Mesenchymal stem cell (in vitro differentiated cells and primary cell): ENCODE measurements around the gene HLA-DMA.

Experiments used
- DNase-seq: peaks from one replicate; pipeline ENCODE4 v3.0.0-alpha.2; 2013
- H2AFZ ChIP-seq: one replicate; pipeline ENCODE4 v1.6.1; 2013; ENCODE audit warnings: low read depth, mild to moderate bottlenecking, control low read depth, inconsistent platforms, low read length, moderate library complexity
- H2AK5ac ChIP-seq: 2 replicates; pipeline ENCODE4 v1.6.1; 2013; ENCODE audit warnings: low read length, moderate library complexity, mild to moderate bottlenecking, inconsistent platforms; ENCODE audit not compliant: severe bottlenecking
- H2BK120ac ChIP-seq: one replicate; pipeline ENCODE4 v1.6.1; 2013; ENCODE audit warnings: low read depth, mild to moderate bottlenecking, inconsistent platforms, low read length, moderate library complexity
- H2BK12ac ChIP-seq, 2 experiments: one replicate each; pipeline ENCODE4 v1.6.1; 2013; ENCODE audit warnings: inconsistent platforms in 2 of 2, low read length in 2 of 2, mild to moderate bottlenecking in 2 of 2, moderate library complexity in 2 of 2, control low read depth in 1 of 2
- H2BK15ac ChIP-seq: one replicate; pipeline ENCODE4 v1.6.1; 2013; ENCODE audit warnings: mild to moderate bottlenecking, low read depth, inconsistent platforms; ENCODE audit not compliant: poor library complexity, severe bottlenecking
- H2BK5ac ChIP-seq: 2 replicates; pipeline ENCODE4 v1.6.1; 2013; ENCODE audit warnings: low read depth, mild to moderate bottlenecking, low read length, control low read depth, inconsistent platforms; ENCODE audit not compliant: poor library complexity, severe bottlenecking
- H3K14ac ChIP-seq, 2 experiments: one replicate each; pipeline ENCODE4 v1.6.1; 2013; ENCODE audit warnings: inconsistent platforms in 2 of 2, low read length in 2 of 2, control low read depth in 1 of 2, mild to moderate bottlenecking in 1 of 2, moderate library complexity in 1 of 2
- H3K18ac ChIP-seq, 2 experiments: one replicate each; pipeline ENCODE4 v1.6.1; 2013; ENCODE audit warnings: inconsistent platforms in 2 of 2, low read length in 2 of 2, control low read depth in 1 of 2, low read depth in 1 of 2, mild to moderate bottlenecking in 1 of 2
- H3K23ac ChIP-seq, 2 experiments: one replicate each; pipeline ENCODE4 v1.6.1; 2013; ENCODE audit warnings: inconsistent platforms in 2 of 2, low read length in 2 of 2, mild to moderate bottlenecking in 2 of 2, moderate library complexity in 2 of 2, control low read depth in 1 of 2
- H3K27ac ChIP-seq: 2 replicates; pipeline ENCODE4 v1.5.1; 2013; ENCODE audit warnings: mild to moderate bottlenecking, moderate library complexity, low read length, control low read depth, inconsistent platforms; ENCODE audit not compliant: poor library complexity, severe bottlenecking
- H3K27me3 ChIP-seq, 2 experiments: 2 replicates each; pipeline versions ENCODE4 v1.6.1 to v1.7.0; 2013; ENCODE audit warnings: low read length in 2 of 2, mild to moderate bottlenecking in 2 of 2, moderate library complexity in 2 of 2, control low read depth in 1 of 2, inconsistent platforms in 1 of 2; ENCODE audit not compliant: control insufficient read depth in 1 of 2, insufficient read depth in 1 of 2
- H3K36me3 ChIP-seq, 2 experiments: 2 replicates each; pipeline versions ENCODE4 v1.6.1 to v1.7.0; 2013; ENCODE audit warnings: low read length in 2 of 2, control low read depth in 1 of 2, inconsistent platforms in 1 of 2, low read depth in 1 of 2, mild to moderate bottlenecking in 1 of 2; ENCODE audit not compliant: insufficient read depth in 2 of 2, control insufficient read depth in 1 of 2
- H3K4ac ChIP-seq, 2 experiments: one replicate each; pipeline ENCODE4 v1.6.1; 2013; ENCODE audit warnings: inconsistent platforms in 2 of 2, low read length in 2 of 2, mild to moderate bottlenecking in 2 of 2, moderate library complexity in 2 of 2, control low read depth in 1 of 2, low read depth in 1 of 2
- H3K4me1 ChIP-seq: 2 replicates; pipeline ENCODE4 v1.6.1; 2013; ENCODE audit warnings: low read depth, low read length, control low read depth; ENCODE audit not compliant: control insufficient read depth, insufficient read depth
- H3K4me2 ChIP-seq: 2 replicates; pipeline ENCODE4 v1.6.1; 2013; ENCODE audit warnings: low read length, mild to moderate bottlenecking, inconsistent platforms; ENCODE audit not compliant: poor library complexity, severe bottlenecking
- H3K4me3 ChIP-seq, 2 experiments: 2 replicates each; pipeline versions ENCODE4 v1.5.1 to v1.7.0; 2013; ENCODE audit warnings: low read length in 2 of 2, mild to moderate bottlenecking in 2 of 2, control low read depth in 1 of 2, low read depth in 1 of 2; ENCODE audit not compliant: insufficient read depth in 1 of 2
- H3K79me1 ChIP-seq: replicated peaks from 2 replicates; pipeline ENCODE4 v1.6.1; 2013; ENCODE audit warnings: mild to moderate bottlenecking, control low read depth, low read length, inconsistent platforms; ENCODE audit not compliant: poor library complexity, severe bottlenecking
- H3K9ac ChIP-seq: 2 replicates; pipeline ENCODE4 v1.7.0; 2013; ENCODE audit warnings: mild to moderate bottlenecking, low read length, moderate library complexity
- H3K9me3 ChIP-seq: 2 replicates; pipeline ENCODE4 v1.7.0; 2013; ENCODE audit warnings: mild to moderate bottlenecking, low read length; ENCODE audit not compliant: control insufficient read depth
- H4K8ac ChIP-seq: one replicate; pipeline ENCODE4 v1.6.1; 2013; ENCODE audit warnings: inconsistent platforms, mild to moderate bottlenecking, low read length, moderate library complexity
- H4K91ac ChIP-seq: one replicate; pipeline ENCODE4 v1.6.1; 2013; ENCODE audit warnings: mild to moderate bottlenecking, low read length, inconsistent platforms
- whole genome bisulfite sequencing: methylation state at CpG from one replicate; pipeline ENCODE4 v1.1.7; 2013; ENCODE audit warnings: mixed read lengths; 5-methylcytosine and 5-hydroxymethylcytosine counted together

HLA-DMA gene

GRCh38 chr6:32937230-32937633 lies 15.7 kb downstream of the HLA-DMA start:
- no peak overlapping the region for H2AFZ ChIP-seq
- H3K14ac ChIP-seq, result no peak overlapping the region
- no peak overlapping the region for H2AK5ac ChIP-seq
- no peak overlapping the region for H2BK120ac ChIP-seq
- H3K23ac ChIP-seq, result no peak overlapping the region
- no peak overlapping the region for H4K91ac ChIP-seq
- no peak overlapping the region for H3K4me2 ChIP-seq
- no peak overlapping the region for H2BK15ac ChIP-seq
- no peak for DNase-seq
- H2BK12ac ChIP-seq, result no peak overlapping the region
- no peaks in the 10 kb centered on the region for H3K9me3 ChIP-seq
- H3K27ac ChIP-seq, result no peak overlapping the region
- H3K9ac ChIP-seq, result no peak overlapping the region
- H3K18ac ChIP-seq, result no peak overlapping the region
- H3K27me3 ChIP-seq, result peaks cover 0 to 24% of the 10 kb centered on the region in 2 experiments
- no peaks in the 10 kb centered on the region for H3K79me1 ChIP-seq
- H3K4me1 ChIP-seq, result peaks cover 6% of the 10 kb centered on the region
- no peak overlapping the region for H2BK5ac ChIP-seq
- H3K4me3 ChIP-seq, result no peak overlapping the region
- H3K36me3 ChIP-seq, result peaks cover 0 to 4% of the 10 kb centered on the region in 2 experiments
- WGBS, result 90% methylated on average over 8 of the region's 8 CpGs
- no peak overlapping the region for H3K4ac ChIP-seq
- no peak overlapping the region for H4K8ac ChIP-seq

GRCh38 chr6:32936239-32937152 lies 16.4 kb downstream of the HLA-DMA start:
- H3K9me3 ChIP-seq, result no peaks in the 10 kb centered on the region
- no peak overlapping the region for H2BK15ac ChIP-seq
- no peak for DNase-seq
- H4K8ac ChIP-seq, result no peak overlapping the region
- H2AFZ ChIP-seq, result no peak overlapping the region
- no peak overlapping the region for H3K4me3 ChIP-seq
- peaks cover 0 to 24% of the 10 kb centered on the region in 2 experiments for H3K27me3 ChIP-seq
- H3K9ac ChIP-seq, result no peak overlapping the region
- H3K4ac ChIP-seq, result no peak overlapping the region
- no peak overlapping the region for H3K18ac ChIP-seq
- peaks cover 5% of the 10 kb centered on the region for H3K4me1 ChIP-seq
- 91% methylated on average over 12 of the region's 12 CpGs for WGBS
- no peak overlapping the region for H4K91ac ChIP-seq
- no peak overlapping the region for H3K27ac ChIP-seq
- H2AK5ac ChIP-seq, result no peak overlapping the region
- no peak overlapping the region for H3K14ac ChIP-seq
- no peaks in the 10 kb centered on the region for H3K79me1 ChIP-seq
- H3K36me3 ChIP-seq, result peaks cover 0 to 4% of the 10 kb centered on the region in 2 experiments
- H2BK120ac ChIP-seq, result no peak overlapping the region
- no peak overlapping the region for H3K23ac ChIP-seq
- no peak overlapping the region for H2BK12ac ChIP-seq
- H2BK5ac ChIP-seq, result no peak overlapping the region
- no peak overlapping the region for H3K4me2 ChIP-seq

DNA sequence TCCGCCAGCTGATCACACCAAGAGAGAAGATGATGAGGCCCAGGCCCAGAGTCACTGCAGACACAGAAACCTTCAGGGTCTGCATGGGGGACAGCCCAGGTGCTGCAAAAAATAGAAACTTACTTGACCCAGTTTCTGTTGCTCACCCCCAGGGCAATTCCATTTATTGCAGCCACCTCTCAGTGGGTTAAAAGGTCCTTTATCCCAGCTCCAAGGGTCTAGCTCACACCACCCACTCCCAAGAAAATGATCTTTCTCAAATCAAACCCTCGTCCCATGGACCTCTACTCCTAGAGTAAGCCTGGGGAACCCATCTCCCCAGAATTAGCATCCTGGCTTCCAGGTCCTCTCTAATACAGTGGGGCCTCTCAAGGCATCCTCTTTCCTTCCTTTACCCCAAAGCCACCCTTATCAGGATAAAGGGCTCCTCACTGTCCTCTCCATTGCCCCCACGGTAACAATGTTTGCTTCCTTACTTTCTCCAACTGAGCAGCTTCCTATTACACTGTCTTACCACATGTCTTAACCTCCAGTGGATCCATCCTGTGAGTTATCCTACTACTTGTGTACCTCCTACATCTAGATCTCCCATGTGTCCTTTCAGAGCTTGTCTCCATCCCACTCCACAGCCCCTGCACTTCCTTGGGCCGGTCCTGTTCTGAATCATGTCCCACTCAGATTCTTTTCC lies 17.2 kb downstream of the HLA-DMA start:
- H3K18ac ChIP-seq, result no peak overlapping the region
- H3K79me1 ChIP-seq, result no peaks in the 10 kb centered on the region
- H2BK120ac ChIP-seq, result no peak overlapping the region
- no peak overlapping the region for H2AFZ ChIP-seq
- no peak overlapping the region for H3K9ac ChIP-seq
- H2BK5ac ChIP-seq, result no peak overlapping the region
- H3K9me3 ChIP-seq, result no peaks in the 10 kb centered on the region
- H2BK15ac ChIP-seq, result no peak overlapping the region
- no peak overlapping the region for H3K4me2 ChIP-seq
- H2BK12ac ChIP-seq, result no peak overlapping the region
- H3K4me3 ChIP-seq, result no peak overlapping the region
- H3K4ac ChIP-seq, result no peak overlapping the region
- peaks cover 0 to 24% of the 10 kb centered on the region in 2 experiments for H3K27me3 ChIP-seq
- peaks cover 2% of the 10 kb centered on the region for H3K4me1 ChIP-seq
- no peak overlapping the region for H3K27ac ChIP-seq
- no peak overlapping the region for H4K91ac ChIP-seq
- H3K36me3 ChIP-seq, result peaks cover 0 to 4% of the 10 kb centered on the region in 2 experiments
- H4K8ac ChIP-seq, result no peak overlapping the region
- H2AK5ac ChIP-seq, result no peak overlapping the region
- 77% methylated on average over 4 of the region's 4 CpGs for WGBS
- H3K23ac ChIP-seq, result no peak overlapping the region
- H3K14ac ChIP-seq, result no peak overlapping the region
- DNase-seq, result no peak

GRCh38 chr6:32933661-32934085 lies 19.2 kb downstream of the HLA-DMA start:
- Histone ChIP-seq H3K27ac (no peak overlapping the region), H2AFZ (no peak overlapping the region), H2BK15ac (no peak overlapping the region), H4K91ac (no peak overlapping the region), H3K79me1 (no peaks in the 10 kb centered on the region), H3K23ac (no peak overlapping the region), H2BK5ac (no peak overlapping the region), H3K27me3 (peaks cover 0 to 23% of the 10 kb centered on the region in 2 experiments), H3K9me3 (no peaks in the 10 kb centered on the region), H3K4me1 (no peaks in the 10 kb centered on the region), H3K9ac (no peak overlapping the region), H3K4ac (no peak overlapping the region), H3K18ac (no peak overlapping the region), H2AK5ac (no peak overlapping the region), H2BK12ac (no peak overlapping the region), H4K8ac (no peak overlapping the region), H3K14ac (no peak overlapping the region), H2BK120ac (no peak overlapping the region), H3K4me3 (no peak overlapping the region), H3K4me2 (no peak overlapping the region), H3K36me3 (peaks cover 0 to 4% of the 10 kb centered on the region in 2 experiments)
- DNase-seq, result peak; percentile 79
- WGBS, result no CpG with 5 or more reads among the region's 3 CpGs
